ENCODE results near the gene YPEL1.

The YPEL1 gene

GRCh38 chr22:21690401-21690801, 45.2 kb downstream of the YPEL1 start:
- no peak for DNase-seq
- H3K9me3 ChIP-seq (ENCODE audit: severe bottlenecking) = no peaks in the 10 kb centered on the region
- peaks cover 52% of the 10 kb centered on the region for H3K36me3 ChIP-seq
- H3K27me3 ChIP-seq (ENCODE audit: insufficient read depth, low read depth, severe bottlenecking) = no peaks in the 10 kb centered on the region
- no peak overlapping the region for H3K27ac ChIP-seq
- no peak for TF ChIP-seq CTCF (IDR thresholded peaks at IDR 0.05; ENCODE audit: low read depth, low read length)
- no peak overlapping the region for H3K4me3 ChIP-seq (ENCODE audit: low read depth, low read length)

- Histone ChIP-seq H3K4me3 (ENCODE audit: low read depth, low read length) (no peak overlapping the region), H3K36me3 (peaks cover 46% of the 10 kb centered on the region), H3K9me3 (ENCODE audit: severe bottlenecking) (no peaks in the 10 kb centered on the region), H3K27me3 (ENCODE audit: insufficient read depth, low read depth, severe bottlenecking) (no peaks in the 10 kb centered on the region), H3K27ac (no peak overlapping the region)
- no peak for DNase-seq
- no peak for TF ChIP-seq CTCF (IDR thresholded peaks at IDR 0.05; ENCODE audit: low read depth, low read length)
Observed at GRCh38 chr22:21688706-21689381, 46.8 kb downstream of the YPEL1 start.

- H3K27me3 ChIP-seq (ENCODE audit: insufficient read depth, low read depth, severe bottlenecking) = no peaks in the 10 kb centered on the region
- no peaks in the 10 kb centered on the region for H3K9me3 ChIP-seq (ENCODE audit: severe bottlenecking)
- no peak overlapping the region for H3K27ac ChIP-seq
- peaks cover 43% of the 10 kb centered on the region for H3K36me3 ChIP-seq
- no peak overlapping the region for H3K4me3 ChIP-seq (ENCODE audit: low read depth, low read length)
- no peak for DNase-seq
- TF ChIP-seq CTCF (IDR thresholded peaks at IDR 0.05; ENCODE audit: low read depth, low read length) = no peak
Observed at GRCh38 chr22:21688341-21688705, 47.3 kb downstream of the YPEL1 start.

- no peaks in the 10 kb centered on the region for H3K9me3 ChIP-seq (ENCODE audit: severe bottlenecking)
- DNase-seq = no peak
- peaks cover 43% of the 10 kb centered on the region for H3K36me3 ChIP-seq
- no peaks in the 10 kb centered on the region for H3K27me3 ChIP-seq (ENCODE audit: insufficient read depth, low read depth, severe bottlenecking)
- H3K27ac ChIP-seq = no peak overlapping the region
- no peak overlapping the region for H3K4me3 ChIP-seq (ENCODE audit: low read depth, low read length)
- TF ChIP-seq CTCF (IDR thresholded peaks at IDR 0.05; ENCODE audit: low read depth, low read length) = no peak
Observed at GRCh38 chr22:21687685-21688259, 47.8 kb downstream of the YPEL1 start.

GRCh38 chr22:21686634-21687393, 48.8 kb downstream of the YPEL1 start:
- Histone ChIP-seq H3K9me3 (ENCODE audit: severe bottlenecking) (no peaks in the 10 kb centered on the region), H3K36me3 (peaks cover 44% of the 10 kb centered on the region), H3K27ac (no peak overlapping the region), H3K4me3 (ENCODE audit: low read depth, low read length) (no peak overlapping the region), H3K27me3 (ENCODE audit: insufficient read depth, low read depth, severe bottlenecking) (no peaks in the 10 kb centered on the region)
- TF ChIP-seq CTCF (IDR thresholded peaks at IDR 0.05; ENCODE audit: low read depth, low read length) = no peak
- DNase-seq = no peak

Data from WERI-Rb-1 (cell line).